VCaP (cell line): ENCODE results near the gene MYRIP.
A peak's percentile ranks its signal among the peaks of the same experiment; 100 is the strongest.

Source experiments
- H3K27ac ChIP-seq: fragments of 450-650 bp; 2 replicates; pipeline ENCODE4 v1.5.1; 2017
- CTCF ChIP-seq: fragments of 450-650 bp; conservative IDR thresholded peaks from 2 replicates; pipeline ENCODE4 v1.5.1; 2017; ENCODE audit warnings: mild to moderate bottlenecking, moderate library complexity

MYRIP gene

GRCh38 chr3:40118091-40118490, 308.7 kb downstream of the MYRIP start:
- TF ChIP-seq CTCF: no peak
- no peak overlapping the region for H3K27ac ChIP-seq

- no peak for TF ChIP-seq CTCF
- 0 out of 2 replicates have a peak overlapping the region, but pooled peaks have one; percentile 7 for H3K27ac ChIP-seq
Measured at GRCh38 chr3:40120067-40120692, 310.8 kb downstream of the MYRIP start.

GRCh38 chr3:40120806-40121205, 311.4 kb downstream of the MYRIP start:
- 0 out of 2 replicates have a peak overlapping the region, but pooled peaks have one; percentile 7 for H3K27ac ChIP-seq
- no peak for TF ChIP-seq CTCF

DNA sequence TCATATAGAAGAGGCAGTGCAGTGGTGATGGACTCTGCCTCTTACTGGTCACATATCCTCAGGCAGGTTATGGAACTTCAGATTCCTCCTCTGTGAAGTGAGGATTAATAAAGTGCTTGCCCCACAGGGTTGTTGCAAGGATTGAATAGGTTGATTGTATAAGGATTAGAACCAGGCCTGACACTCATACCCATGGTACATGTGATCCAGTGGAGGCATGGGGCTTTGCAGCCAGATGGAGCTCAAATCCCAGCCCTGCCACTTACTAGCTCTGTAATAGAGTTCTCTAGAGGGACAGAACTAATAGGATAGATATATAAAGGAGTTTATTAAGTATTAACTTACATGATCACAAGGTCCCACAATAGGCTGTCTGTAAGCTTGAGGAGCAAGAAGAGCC, 315.5 kb downstream of the MYRIP start:
- TF ChIP-seq CTCF: no peak
- no peak overlapping the region for H3K27ac ChIP-seq

DNA sequence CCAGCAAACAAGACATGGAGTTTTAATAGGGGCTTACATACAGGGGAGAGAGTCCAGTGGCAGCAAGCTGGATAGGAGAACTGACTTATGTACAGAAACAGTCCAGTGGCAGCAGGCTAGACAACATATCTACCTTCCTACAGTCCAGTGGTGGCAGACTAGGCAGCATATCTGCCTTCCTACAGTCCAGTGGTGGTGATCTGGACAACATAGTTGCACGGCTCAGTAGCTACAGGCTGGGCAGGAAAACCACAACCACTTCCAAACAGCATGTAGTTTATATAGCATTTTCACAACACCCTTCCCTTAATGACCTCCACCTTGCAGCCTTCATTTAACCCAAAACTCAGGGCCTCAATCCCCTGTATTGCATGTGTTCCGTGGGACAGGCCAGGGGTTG, 318.8 kb downstream of the MYRIP start:
- no peak for TF ChIP-seq CTCF

DNA sequence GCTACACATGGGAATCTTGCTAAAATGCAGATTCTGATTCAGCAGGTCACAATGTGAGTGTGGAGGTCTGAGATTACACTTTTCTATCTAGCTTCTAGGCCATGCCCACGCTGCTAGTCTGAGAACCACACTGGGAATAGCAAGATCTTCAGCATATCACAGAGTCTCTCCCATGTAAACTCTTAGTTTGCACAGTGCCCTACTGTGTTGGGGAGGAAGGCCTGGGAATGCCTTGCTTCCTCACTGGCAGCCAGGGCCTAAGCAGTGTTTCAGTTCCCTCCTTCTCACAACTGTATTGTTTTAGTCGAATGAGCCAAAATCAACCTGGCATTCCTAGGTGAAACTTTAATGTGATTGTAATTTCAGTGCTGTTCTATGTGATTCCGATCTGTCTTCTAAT, 320.1 kb downstream of the MYRIP start:
- no peak for TF ChIP-seq CTCF
- no peak overlapping the region for H3K27ac ChIP-seq

More for the DNA sequence above, 318.8 kb downstream of the MYRIP start:
- no peak overlapping the region for H3K27ac ChIP-seq

- no peak for TF ChIP-seq CTCF
- H3K27ac ChIP-seq: no peak overlapping the region
Measured at GRCh38 chr3:40129981-40130380, 320.6 kb downstream of the MYRIP start.
